GM04503 (cell line): Measurements from ENCODE around the gene RASGRP2.

Experiments
- DNase-seq: peaks from one replicate; pipeline ENCODE4 v3.0.0-alpha.2; 2012; ENCODE audit warnings: low read depth

RASGRP2 gene

DNA sequence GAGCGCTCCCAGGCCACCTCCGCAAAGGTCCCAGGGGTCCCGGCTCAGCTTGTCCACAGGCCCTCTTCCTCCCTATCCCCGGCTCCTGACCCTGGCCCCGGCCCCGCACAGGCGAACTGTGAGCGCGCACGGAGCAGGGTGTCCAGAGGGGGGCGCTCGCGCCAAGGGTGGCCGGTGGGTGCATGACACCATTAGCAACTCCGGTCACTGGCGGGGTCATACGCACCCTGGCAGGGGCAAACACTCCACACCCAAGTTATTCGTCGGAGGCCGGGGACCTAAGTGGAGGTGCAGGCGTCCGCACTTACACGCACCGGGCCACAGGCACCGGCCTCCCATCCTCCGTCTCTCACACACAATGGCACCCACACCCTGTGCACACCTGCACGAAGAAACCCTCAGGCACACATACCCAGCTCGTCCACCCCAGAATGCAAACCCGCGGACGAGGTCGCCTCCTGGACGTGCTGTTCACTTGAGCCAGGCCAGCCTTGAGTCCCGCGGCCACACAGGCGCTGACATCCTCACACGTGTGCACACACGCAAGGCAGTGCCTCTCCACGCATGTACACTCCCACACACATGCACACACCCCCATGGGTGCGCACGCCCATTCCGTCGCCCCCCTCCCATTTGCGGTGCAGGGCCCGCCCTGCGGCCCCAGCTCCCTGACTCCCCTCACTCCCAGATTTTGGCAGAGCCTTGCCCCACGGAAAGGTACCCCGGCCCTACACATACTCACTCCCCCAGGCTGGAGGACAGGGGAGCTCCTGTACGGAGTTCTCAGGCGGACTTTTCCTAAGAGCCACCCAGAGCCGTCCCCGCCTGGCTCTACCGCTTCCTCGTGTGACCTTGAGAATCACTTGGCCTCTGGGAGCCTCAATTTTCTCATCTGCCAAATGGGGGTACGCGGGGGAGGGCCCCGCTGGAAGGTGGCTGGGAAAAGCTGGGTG, at the start of gene RASGRP2:
Gene RASGRP2 (minus strand): TSS at position 552 of the 953 bp plus-strand sequence. CDS start 1,276 bp downstream, outside the sequence.
- DNase-seq: no peak

DNA sequence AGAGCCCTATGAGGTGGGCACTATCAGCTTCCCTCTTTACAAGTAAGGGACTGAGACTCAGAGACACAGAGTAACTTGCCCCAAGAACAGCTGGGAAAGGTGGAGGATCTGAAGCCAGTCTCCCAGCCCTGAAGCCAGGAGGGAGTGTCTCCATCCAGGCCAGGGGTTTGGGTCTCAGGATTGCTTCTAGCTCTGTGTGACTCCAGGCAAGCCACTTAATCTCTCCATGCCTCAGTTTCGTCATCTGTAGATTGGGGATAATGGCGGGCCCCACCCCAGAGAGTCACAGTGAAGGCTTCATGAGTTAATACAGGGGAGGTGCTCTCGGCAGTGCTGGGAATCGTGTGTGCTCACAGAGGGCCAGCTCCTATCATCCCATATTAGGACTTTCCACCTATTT, 48.5 kb upstream of the RASGRP2 start:
- DNase-seq: no peak

DNA sequence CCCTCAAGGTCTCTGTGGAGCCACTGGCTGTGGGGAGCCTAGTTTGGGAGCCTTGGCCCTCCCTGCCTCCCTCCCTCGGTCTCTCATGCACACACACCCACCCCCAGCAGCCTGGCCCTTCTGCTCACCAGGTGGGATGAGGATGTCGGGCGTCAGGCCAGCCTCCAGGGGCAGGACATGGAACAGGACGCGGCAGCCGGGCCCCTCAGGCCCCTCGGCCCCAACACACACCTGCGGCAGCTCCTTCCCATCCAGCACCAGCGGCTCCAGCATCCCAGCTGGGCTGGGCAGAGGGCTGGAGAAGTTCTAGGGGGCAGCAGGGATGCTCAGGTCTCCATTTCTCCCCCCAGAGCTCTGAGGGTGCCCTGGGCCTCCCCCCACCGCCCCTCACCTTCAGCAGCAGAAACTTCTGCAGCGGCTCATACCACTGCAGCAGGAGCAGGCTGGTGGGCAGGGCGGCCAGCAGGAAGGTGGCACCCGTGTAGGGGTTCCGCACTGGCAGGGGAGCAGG, 47.9 kb upstream of the RASGRP2 start:
- no peak for DNase-seq

DNA sequence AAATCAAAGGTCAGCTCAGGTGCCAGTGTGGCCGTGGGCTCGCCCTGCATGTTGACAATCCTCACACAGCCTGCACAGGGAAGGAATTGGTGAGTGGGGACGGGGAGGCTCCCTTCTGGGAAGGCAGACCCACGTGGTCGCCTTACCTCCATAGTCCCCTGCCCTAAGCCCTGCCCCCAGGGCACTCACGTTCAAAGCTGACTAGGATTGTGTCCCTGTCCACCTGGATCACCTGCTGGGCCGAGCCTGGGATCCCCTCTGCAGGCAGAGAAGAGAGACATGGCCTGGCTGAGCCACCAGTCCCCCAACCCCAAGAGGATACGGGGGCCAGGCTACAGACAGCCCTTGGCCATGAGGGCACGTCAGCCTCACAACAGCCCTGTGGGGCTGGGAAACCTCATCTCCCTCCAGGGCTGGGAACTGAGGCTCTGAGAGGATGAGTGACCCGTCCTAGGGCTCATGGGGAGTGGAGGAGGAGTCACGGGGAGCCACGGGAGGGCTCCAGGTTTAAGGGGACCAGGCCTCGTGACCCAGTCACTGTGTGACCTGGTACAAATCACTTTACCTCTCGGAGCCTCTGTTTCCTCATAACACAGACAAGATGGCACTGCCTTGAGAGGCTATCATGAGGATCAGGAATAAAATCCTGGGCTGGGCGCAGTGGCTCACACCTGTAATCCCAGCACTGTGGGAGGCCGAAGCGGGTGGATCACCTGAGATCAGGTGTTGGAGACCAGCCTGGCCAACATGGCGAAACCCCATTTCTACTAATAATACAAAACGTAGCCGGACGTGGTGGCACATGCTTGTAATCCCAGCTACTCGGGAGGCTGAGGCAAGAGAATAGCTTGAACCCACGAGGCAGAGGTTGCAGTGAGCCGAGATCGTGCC, 46.5 kb upstream of the RASGRP2 start:
- DNase-seq: no peak

DNA sequence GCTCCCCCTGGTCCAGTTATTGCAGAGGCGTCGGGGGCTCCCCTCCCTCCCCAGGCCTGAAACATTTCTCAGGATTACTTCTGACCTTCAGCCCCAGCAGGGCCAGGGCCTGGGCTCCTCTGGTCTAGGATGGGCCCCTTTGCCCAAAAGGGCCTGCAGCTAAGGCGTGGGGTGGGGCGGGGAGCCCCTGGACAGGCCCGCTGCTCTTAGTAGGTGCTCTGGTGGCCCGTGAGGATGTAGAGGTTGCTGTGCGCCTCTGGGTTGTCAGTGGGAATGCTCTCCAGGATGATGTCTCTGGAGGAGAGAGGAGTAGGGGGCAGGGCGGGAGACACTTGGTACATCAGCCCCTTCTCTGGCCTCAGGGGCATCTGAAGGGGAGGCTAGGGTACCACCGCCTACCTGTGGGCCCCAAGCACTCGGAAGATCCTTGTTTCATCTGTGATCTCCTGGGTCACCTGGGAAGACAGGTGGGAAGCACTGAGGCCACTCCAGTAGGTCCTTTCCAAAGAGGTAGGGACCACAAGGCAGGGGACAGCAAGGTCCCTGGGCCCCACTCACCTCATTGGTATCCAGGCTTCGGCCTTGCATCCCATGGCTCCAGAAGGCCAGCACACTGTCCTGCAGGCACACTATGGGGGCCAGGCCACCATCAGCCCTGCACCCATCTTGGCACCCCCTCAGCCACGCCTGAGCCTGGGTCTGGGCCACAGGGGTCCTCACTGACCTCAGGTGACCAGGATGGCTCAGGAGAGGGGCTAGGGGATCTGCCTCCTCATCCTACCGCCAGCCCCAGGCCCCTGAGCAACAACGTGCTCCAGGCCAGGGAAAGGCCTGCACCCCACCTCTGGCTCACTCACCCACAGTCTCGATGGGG, 45.6 kb upstream of the RASGRP2 start:
- no peak for DNase-seq

DNA sequence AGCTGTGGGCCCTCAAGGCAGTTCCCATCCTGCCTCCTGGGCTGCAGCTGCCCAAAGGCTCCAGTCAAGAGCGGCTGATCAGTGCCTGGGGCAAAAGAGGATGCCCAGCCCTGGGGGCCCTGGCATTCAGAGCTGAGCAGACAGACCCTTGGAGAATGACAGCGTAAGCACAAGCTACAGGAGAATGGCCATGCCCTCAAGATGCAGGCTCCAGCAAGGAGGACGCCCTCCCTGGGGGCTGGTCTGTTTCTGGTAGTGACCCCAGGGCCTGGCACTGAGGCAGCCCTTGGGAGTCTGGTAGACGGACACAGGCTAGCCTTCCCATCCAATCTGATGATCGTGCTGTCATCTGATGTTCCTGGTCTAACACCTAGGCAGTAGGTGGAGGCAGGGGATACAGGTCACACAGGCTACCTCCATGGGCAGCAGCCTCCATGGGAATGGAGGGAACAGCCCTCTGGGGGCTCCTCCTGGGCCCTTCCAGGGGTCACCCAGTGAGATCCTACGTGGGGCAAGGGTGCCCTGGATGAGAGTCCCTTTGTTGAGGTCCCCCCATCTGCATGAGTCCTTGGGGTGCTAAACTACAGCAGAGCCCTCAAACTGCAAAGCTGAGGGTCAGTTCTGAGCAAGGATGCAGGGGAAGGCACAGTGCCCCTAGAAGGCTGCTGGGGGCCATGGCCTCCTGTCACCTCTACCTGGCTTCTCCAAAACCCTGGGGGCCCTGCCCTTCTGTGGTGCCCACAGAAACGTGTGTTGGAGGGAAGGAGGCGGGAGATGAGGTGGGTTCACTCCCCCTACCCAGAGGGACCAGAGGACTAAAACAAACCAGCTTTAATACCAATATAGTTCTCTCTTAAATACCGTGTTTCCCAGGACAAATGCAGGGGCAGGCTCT, 44.6 kb upstream of the RASGRP2 start:
- no peak for DNase-seq

DNA sequence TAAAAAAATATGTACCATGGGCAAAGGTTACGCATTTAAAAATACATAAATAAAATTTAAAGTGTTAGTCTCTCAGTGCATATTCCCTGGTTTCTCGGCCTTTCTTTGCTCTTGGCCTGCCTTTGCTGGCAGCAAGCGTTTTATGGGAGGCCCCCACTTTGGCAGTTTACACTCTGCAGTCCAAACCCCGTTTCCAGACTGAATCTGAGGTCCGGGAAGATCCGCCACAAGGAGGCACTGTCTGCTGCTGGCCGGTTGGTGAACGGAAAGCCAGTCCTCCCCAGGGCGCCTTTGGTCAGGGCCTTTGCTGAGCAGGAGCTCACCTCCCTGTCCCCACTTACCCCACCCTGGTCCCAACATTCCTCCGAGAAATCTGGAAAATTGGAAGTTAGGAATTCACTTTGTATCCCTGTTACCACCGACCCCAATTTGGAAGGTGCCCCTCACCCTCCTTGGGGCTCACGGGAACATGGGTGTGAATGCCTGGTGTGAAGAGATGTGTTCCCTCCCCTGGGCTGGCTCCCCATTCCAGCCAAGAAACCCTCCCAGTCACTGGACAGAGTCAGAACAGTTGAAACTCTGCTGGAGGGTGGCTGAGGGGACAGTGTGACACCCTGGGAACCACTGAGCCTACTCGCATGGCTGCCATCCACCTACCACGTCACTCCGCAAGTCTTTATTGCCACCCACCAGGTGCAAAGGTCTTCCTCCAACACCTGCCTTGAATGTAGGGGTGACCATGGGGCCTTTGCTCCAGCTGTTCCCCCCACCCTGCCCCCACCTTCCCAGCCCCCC, 43.8 kb upstream of the RASGRP2 start:
- DNase-seq: no peak

DNA sequence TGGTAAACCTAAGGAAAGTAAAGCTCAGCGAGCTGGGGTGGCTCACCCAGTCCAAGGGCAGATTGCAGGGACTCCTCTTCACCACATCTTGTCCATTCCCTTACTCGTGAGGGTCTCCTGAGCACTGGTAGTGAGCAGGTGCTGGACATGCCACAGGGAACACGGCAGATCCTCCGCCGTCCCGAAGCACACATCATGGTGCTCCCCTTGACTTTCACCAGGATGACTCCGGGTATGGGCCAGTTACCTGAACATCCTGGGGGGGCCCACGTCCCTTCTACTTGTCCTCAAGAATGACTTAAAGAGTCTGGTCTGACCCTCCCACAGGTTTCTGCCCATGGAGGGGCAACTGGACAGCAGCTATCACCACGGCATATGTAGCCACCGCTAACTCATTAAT, 42.4 kb upstream of the RASGRP2 start:
- DNase-seq: no peak

DNA sequence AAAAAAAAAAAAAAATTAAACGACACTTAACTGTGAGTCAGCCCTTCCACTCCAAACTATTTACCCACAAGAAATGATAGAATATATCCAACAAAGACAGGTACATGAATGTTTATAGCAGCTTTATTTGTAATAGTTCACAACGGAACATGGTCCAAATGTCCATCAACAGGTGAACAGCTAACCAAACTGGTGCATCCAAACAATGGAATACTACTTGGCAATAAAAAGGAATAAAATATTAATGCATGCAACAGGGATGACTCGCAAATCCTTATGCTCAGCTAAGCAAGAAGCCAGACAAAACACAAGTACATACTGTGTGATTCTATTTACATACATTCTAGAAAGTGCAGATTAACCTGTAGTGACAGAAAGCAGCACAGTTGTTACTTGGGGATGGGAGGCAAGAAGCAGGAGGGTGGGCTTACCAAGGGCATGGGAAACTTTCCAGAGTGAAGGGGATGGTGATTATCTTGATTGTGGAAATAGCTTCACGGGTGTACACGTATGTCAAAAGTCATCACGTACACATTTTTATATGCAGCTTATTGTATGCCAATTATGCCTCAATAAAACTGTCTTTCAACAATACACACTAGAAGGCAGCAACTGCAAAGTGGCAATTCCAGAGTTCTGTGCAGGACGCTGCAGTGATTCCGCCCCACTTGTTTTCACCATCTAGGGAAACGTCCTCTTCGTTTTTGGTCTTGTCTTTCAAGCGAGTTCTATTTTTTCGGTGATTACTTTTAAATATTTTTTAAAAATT, 41.1 kb upstream of the RASGRP2 start:
- DNase-seq: no peak

DNA sequence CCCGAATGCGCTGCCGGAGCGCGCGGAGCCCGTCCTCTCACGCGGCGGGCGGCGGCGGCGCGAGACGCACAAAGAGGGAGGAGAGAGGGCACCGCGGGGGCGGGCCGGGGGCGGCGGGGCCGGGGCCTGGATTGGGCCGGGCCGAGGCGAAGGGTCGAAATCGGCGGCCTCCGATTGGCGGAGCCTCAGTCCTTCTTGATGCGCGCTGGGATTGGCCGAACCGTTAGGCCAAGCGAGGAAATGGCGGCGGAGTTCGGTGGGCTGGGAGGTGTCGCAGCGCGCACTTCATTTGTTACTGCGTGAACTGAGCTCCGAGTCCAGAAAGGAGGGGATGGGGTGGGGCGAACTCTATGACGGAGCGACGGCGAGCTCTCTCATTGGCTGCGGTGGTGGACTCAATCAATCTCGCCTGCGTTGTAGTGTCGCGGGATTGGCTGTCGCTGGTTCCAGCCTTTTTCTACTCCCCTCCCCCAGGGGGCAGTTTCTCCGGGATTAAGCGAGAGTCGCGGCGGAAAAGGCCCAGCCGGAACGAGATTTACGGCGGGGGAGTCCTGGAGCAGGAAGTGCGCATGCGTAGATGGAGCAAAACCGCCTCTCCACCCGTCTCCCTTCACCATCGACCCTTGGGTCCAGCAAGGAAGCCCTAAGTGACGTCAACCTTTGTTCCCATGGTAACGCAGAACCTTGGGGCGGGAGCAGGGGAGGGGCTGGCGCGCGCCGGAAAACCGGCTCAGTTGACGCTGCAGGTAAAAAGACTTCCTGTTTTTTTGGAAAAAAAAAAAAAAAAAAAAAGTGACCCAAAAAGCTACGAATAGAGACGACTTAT, 34.7 kb upstream of the RASGRP2 start, which contains the start of gene SF1:
Gene SF1 (minus strand): TSS at position 70 of the 826 bp plus-strand sequence. CDS start 150 bp downstream, outside the sequence.
- peak; percentile 97 for DNase-seq

DNA sequence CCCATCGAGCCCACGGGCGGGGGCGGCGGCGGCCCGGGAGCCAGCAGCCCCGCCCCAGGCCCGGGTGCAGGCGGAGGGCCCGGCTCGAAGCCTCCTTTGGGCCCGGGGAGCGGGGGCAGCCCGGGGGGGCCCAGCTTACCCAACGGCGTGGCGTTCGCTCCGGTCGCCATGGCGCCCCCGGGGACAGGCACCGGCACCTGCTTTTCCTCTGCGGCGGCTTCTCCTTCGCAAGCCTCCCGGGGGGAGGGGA, 34.2 kb upstream of the RASGRP2 start:
- DNase-seq: no peak

DNA sequence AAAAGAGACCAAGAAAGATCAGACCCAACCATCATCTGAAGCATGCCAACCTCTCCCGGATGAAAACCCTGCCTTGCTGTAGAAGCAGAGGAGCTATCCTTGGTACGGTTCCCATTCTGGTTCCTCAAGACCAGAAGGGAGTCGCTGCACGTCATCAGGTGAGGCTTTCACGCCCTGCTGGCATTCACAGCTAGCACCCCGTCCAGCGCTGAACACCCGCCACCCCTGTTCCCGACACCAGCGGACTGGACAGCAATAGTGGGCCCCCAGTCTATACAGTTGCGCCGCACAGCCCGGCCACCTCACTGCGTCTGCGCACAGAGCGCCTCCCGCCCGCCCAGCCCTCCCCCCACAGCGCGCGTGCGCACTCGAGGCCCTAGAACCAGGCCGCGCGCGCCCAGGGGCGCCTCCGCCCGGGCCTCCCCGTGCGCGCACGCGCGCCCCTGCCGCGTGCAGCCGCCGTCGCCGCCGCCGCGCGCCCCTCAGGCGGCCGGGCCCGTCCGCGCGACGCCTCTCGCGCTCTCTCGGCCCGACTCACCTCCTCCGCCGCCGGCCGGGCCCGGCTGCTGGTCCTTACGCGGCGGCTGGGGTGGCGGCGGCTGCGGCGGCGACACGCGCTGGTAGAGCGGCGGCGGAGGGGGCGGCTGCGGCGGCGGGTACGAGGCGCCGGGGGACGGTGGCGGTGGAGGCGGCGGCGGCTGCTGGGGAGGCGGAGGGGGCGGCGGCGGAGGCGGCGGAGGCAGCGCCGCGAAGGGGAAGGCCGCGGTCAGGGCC, 33.7 kb upstream of the RASGRP2 start:
- peak; percentile 36 for DNase-seq

DNA sequence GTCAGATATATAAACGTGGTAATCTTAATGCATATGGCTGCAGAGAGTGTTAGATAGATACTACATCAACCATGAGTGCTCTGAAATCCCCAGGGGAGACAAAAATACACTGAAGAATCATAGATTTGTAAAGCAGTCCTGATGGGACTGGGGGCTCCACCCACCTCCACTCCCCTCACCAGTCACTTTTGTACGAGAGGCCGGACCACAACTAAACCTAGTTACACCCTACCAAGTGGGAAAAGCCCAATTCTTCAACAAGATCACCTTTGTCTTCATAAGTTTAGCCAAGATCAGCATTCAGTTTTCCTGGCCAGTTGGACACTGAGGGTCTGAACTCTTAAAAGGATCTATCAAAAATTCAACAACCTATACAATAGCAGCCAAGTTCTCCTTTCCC, 32.9 kb upstream of the RASGRP2 start:
- no peak for DNase-seq

DNA sequence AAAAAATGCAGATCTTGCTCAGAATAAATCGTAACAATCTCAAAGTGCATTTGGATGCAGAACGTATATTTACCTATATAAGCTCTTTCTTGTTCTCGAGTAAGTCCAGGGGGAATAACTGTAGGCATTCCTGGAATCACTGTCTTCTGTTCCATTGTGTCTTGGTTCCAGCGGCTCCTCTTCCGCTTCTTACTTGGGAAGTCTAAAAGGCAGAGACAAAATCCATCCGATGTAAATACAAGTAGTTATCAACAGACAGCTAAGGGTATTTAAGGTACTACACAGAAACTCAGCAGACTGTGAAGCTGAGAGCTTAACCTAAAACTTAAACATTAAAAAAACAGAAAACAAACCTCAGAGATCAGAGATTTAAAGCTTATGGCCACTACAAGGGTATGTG, 32.5 kb upstream of the RASGRP2 start:
- no peak for DNase-seq

DNA sequence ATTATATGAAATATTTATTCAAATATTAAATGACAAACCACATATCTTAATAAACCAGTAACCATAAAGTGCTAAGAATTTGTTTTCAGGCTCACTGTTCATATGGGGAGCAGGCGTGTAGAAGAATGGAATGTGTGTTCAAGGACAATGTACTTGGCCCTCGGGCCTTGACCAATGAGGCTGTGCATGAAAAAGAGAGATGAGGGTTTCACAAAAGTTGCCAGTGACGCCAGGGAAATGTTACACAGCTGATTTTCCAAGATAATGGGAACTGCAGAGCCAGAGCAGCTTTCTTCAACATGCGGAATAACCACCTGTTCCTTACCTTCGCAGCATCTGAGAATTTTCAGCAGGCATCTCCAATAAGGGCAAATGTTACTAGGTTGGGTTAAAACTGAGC, 30.2 kb upstream of the RASGRP2 start:
- no peak for DNase-seq

DNA sequence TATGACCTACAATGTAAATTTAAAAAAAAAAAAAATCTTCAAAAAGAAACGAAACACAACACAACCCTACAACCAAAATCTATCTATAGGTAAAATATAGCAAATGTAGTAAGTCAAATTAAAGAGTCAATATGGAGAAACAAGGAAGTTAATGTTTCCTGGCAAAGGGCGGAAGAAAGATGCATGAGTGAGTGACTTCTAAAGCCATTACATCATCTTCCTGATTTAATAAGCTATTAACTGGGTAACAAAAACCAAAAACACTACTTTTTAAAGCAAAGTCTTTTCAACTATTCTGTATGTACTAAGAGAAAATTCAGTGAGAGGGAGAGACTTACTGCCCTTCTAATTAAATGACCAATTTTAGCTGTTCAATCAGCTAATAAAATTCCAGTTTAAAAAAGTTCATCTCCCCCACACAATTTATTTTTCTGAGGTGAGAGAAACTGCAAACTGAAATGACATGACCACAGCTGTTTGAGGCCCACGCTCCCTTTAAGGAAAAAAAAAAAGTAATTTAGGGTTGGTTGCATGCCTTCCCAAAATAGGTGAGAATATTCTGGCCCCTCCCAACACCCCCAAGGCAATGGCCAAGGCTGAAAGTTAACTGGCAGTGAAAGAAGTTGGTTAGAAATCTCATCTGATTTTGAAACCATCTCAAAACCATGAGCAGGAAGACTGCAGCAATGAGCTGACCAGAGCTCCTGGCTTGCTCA, 28.5 kb upstream of the RASGRP2 start:
- no peak for DNase-seq

DNA sequence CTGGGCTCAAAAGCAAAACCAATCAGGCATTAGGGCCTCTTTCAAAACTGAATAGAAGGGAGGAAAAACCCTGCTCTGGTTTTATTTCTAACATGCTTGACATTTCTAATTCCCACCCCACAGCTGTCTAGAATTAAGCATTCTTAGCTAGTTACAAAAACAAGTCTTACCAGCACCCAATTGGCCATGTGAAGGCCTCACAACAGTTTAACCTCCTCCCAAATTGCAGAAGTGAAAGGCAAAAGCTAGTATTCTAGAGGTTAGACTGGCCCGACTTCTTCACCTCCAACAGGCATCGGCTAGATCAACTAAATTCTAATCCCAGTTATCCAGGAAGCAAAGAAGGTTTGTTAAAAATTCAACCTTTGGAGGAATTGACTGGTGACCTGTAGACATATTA, 27.9 kb upstream of the RASGRP2 start:
- DNase-seq: no peak
